HG03139 (cell line): ENCODE results near the gene DKK2.

ENCODE experiments used
- ATAC-seq: cut with Tn5 transposase; IDR thresholded peaks from one replicate; pipeline ENCODE4 v1.9.1; 2021; ENCODE audit not compliant: unreplicated experiment

DKK2 gene

DNA sequence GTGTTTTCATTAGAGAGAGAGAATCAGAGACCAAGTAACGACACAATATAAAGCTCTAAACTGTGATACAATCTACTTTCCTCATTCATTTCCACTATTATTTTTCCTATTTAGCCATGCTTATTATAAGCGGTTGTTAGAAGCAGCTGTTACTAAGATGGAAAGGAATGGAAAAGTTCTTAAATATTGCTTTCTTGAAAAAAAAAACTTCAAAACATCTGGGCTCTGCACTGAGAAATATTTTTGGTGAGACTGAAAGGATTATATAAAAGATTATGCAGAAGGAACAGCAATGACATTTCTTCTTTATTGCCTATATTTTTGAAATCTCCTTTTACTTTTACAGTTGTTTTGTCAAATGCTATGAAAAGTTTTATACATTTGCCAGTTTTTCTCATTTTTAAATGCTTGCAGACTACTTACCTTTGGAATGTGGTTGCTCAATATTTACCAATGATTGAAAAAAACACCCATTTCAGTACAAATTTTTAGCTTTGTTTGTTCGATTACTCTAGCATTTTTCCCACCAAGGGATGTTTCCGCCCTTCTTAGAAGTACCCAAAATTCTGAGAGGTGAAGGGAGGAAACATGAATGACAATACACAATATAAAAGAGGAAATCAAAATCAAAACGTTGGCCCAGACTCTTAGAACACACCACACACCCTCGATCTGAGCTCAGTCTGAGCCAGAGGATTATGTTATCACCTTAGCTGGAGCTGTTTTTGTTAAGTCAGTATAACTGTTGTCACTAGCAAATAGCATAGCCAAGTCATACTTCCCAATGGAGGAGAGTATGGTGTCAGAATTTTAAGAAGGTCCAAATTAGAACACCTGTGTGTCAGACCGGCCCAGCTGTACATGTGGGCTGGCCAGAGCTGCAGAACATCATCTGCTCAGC, 18.4 kb downstream of the DKK2 start:
- no peak for ATAC-seq

DNA sequence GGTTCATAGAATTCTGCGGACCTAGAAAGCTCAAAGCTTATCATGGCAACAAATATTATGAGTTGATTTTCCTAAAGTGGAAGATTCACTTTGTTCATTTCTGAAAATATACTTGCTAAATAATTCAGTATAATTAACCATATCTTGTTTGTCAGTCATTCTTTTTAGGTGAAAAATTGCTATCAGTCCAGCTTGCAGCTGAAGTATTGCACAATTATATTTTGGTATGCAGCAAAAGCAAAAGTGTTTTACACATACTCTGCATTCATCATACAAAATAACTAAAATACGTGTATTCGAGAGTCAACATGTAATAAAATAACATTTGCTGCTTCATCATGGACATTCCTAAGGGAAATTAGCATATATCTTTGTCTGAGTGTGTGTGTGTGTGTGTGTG, 24.8 kb downstream of the DKK2 start:
- ATAC-seq: no peak

DNA sequence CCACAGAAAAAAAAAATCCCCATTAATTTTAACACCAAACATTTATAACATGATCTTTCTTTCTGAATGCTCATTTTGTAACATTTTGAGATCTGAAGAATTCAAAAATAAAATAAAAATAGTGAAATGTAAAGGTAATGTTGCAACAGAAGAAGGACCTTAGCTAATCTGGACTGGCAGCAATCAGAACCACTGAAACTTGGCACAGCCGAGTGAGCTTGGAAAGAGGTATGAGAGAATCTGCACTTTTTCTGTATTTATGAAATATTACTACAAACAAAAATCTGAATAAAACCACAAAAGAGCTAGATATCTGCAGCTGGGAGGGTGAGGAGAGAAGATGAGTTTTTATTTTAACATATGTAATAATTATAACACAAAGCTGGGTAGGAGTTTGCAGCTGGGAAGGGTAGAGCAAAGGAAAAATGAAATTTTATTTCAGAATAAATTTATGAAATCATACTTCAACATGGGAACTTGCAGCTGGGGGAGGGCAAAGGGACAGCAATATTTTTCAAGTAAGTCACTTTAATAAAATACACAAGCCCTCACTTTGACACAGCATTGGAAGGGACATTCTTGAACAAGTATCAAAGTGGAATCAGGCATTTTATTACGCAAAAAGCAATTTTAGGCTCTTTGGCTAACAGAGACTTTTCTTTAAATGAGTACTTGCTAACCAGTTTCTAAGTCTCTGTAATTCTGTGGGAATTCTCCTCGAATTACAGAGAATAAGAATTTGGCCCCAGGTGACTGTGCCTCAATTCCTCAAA, 26.7 kb downstream of the DKK2 start:
- no peak for ATAC-seq

GRCh38 chr4:107008115-107008514, 28.0 kb downstream of the DKK2 start:
- no peak for ATAC-seq

DNA sequence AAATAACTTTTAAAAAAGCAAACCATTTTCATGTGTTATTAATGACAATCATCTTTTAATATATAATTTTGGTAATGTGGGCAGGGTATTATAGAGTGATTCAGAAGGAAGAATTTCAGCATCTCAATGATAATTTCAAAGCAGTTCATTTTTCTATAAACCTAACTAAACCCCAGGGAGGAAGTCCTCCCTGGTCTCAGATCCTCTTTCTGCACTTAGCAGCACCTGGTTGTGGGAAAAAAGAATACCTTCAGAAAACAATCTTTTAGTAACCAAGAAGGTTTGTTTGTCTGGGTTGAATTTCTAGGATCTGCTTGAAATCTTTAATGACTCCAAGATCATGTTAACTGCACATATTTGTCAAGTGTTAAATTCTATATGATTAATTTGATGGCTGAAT, 29.9 kb downstream of the DKK2 start:
- ATAC-seq: peak; percentile 64

- ATAC-seq: no peak
Observed at GRCh38 chr4:106996490-106996889, 39.6 kb downstream of the DKK2 start.

DNA sequence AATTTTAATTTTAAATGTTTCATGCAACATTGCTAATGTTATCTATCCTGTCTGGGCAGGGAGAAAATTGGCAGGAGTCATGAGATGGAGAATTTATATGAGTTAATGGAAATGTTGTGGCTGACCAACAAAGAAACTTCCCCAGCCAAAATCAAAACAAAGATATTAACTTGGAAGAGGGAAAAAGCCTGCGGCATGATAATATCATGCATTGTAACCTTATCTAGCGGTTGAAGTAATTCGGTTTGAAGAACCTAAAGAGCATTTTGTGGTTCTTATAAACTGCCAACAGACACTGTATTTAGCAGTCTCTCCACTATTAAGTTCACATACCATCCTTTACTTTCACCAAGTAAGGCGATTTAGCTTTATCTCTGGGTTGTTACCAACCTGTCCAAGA, 42.3 kb downstream of the DKK2 start:
- ATAC-seq: no peak

DNA sequence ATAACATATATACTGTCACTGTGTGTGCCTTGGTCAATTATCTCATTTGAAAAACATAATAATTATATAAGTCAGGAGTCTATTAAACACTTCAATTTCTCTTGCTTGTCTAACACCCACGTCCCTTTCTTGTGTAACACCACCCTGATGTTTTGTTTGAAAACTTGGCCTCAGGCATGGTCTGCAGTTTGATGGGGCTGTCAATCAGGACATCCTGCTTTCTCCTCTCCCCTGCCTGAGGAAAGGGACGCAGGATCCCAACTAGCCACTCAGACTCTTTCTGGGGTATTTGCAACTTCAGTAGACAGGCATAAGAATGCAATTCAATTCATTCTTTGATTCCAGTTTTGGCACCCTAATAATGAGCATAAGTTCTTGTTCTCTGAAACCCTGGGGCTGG, 48.8 kb downstream of the DKK2 start:
- no peak for ATAC-seq

DNA sequence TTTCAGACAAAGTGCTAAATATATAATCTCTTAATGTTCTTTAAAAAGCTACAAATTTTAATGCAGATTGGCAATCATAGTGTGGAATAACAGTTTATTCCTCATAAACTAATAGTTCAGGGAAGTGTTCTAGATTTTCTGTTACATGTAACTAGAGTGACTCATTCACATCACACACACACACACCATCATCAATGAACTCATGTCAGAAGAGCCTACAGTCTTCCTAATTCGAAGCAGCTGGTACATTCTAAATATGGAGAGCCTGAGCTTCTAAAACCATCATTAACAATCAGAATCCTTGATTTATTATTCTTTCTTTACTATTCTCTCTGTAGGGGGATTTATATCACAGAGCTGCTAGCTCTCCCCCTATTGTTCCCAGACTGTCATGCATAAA, 49.6 kb downstream of the DKK2 start:
- no peak for ATAC-seq

DNA sequence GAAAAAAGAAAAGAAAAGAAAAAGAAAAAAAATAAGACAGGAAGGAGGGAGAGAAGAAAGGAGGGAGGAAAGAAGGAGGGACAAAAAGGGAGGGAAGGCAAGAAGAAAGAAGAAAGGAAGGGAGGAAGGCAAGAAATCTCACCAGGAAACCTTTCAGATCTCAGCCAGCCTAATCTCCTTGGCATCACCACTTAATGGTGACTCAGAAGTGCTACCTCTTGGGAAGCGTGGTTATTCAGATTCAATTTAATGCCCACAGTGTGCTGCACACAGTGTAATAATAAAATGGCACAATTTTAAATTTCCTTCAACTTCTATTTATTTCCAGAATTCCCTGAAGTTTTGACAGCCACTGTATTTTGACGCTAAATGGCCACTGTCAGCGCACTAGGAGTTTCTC, 50.3 kb downstream of the DKK2 start:
- ATAC-seq: no peak

DNA sequence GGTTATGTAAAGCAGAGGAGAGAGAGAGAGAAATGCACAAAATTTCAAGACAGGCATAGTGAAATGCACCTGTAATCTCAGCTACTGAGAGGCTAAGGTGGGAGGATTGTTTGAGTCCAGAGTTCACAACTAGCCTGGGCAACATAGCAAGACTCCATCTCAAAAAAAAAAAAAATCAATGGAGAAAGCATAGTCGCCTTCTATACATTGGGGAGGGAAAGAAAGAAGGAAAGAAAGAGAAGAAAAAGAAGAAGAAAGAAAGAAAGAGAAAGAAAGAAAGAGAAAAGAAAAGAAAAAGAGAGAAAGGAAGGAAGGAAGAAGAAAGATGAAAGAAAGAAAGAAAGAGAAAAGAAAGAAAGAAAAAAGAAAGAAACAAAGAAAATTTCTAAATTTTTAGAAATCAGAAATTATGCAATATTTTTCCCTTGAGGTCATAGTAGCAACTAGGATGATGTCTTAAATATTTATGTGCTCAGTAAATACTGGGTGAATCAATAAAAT, 53.4 kb downstream of the DKK2 start:
- no peak for ATAC-seq

- ATAC-seq: no peak
Observed at GRCh38 chr4:106981431-106981830, 54.7 kb downstream of the DKK2 start.

- ATAC-seq: no peak
Observed at GRCh38 chr4:106979476-106979875, 56.6 kb downstream of the DKK2 start.

GRCh38 chr4:106978046-106978774, 57.9 kb downstream of the DKK2 start:
- no peak for ATAC-seq

- no peak for ATAC-seq
Observed at GRCh38 chr4:106971636-106972035, 64.5 kb downstream of the DKK2 start.

DNA sequence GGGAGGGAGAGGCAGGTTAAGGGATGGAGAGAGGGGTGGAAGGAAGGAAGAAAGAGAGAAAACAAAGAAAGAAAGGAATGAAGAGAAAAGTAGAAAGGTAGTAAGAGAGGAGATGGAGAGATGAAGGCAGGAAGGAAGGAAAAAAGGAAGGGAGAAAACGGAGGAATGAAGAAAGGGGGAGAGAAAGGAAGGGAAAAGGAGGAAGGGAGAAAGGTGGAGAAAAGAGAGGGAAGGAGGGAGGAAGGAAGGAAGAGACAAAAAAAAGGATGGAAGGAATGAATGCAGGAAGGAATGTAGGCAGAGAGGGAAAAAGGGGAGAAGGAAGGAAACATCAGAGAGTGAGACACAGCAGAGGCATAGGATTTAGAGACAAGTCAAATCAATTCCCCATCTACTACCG, 68.2 kb downstream of the DKK2 start:
- no peak for ATAC-seq

DNA sequence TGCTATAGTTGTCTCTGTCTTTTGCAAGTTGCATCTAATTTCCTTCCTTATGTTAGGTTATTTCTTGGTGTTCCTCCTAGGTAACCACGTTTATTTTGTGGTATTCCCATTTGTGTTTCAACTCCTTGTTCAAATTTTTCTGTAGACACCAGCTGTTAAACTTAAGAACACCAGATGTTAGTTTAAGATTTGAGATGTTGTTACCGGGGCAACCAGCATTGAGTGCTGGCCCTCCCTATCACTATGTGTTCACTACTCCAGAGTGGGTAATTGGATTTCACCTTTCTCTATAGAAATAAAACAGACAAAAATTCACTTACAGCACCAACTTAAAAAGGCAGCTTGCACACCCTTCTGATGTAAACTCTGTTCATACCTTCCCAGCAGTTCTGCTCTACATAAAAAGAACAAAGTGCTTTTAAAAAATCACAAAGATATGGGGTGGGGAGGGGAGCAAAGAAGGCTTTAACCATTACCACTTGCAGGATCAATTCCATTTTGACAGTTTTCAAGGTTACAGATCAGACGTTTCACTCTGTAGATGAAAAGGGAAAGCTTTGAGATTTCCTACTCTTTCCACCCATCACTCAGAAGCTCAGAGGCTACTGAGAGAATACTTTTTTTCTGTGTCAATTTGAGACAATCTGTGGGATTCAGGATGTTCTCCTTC, 82.9 kb downstream of the DKK2 start:
- no peak for ATAC-seq

- ATAC-seq: no peak
Observed at GRCh38 chr4:106951891-106952290, 84.2 kb downstream of the DKK2 start.

- no peak for ATAC-seq
Observed at GRCh38 chr4:106941841-106942240, 94.3 kb downstream of the DKK2 start.

GRCh38 chr4:106930522-106930921, 105.6 kb downstream of the DKK2 start:
- no peak for ATAC-seq

- no peak for ATAC-seq
Observed at GRCh38 chr4:106929248-106929647, 106.9 kb downstream of the DKK2 start.
